Right cardiac atrium (tissue), 5 donors: ENCODE data around the gene ABTB2. TPM values are rescaled to one million over a fixed set of nuclear protein-coding genes. Genes with fewer than 3 reads are reported as not detected.

Source experiments
- ATAC-seq, 2 donors: fragments of 200-7000 bp; cut with Tn5 transposase; one replicate each; pipeline versions ENCODE4 v1.8.0 to v1.9.1; 2020; ENCODE audit warnings: moderate library complexity in 2 of 2, mild to moderate bottlenecking in 1 of 2
- DNase-seq, 3 donors: peaks; one replicate each; pipeline ENCODE4 v3.0.0-alpha.2; 2020
- H3K27ac ChIP-seq: one replicate; pipeline ENCODE4 v1.5.1; 2013; ENCODE audit warnings: mild to moderate bottlenecking, low read length, control low read depth, moderate library complexity
- H3K27me3 ChIP-seq: one replicate; pipeline ENCODE4 v1.6.1; 2013; ENCODE audit not compliant: control insufficient read depth, insufficient read depth
- H3K4me1 ChIP-seq: one replicate; pipeline ENCODE4 v1.6.1; 2013; ENCODE audit warnings: low read length; ENCODE audit not compliant: control insufficient read depth, insufficient read depth
- H3K4me3 ChIP-seq: one replicate; pipeline ENCODE4 v1.5.1; 2013; ENCODE audit warnings: low read length, control low read depth
- H3K9me3 ChIP-seq: one replicate; pipeline ENCODE4 v1.6.1; 2013; ENCODE audit warnings: low read length; ENCODE audit not compliant: control insufficient read depth
- WGBS: extraction: QIAGEN DNeasy Blood & Tissue Kit; methylation state at CpG from one replicate; pipeline ENCODE4 v1.1.7; 2013; 5-methylcytosine and 5-hydroxymethylcytosine counted together
- intact Hi-C, 4 donors: fragments of 100-400 bp; cut with DNase I; formaldehyde crosslinking; loops; one replicate each; pipeline versions ENCODE4 v1.11.0 to v1.14.0; 2022 to 2023
- polyA plus RNA-seq: library from polyadenylated mRNA; stranded (reverse); fragments of 200-250 nt; gene quantifications from one replicate; pipeline ENCODE4 v1.2.3, GENCODE V29; 2013
- total RNA-seq, 4 donors: library from RNA; stranded (reverse); fragmentation: NEBNext Ultra II Directional; extraction: Animal tissue kit (Norgen Biotek cat#: 25700); gene quantifications; one replicate each; pipeline ENCODE4 v1.2.1, GENCODE V29; 2021
- donor health status: healthy with polysubstance abuse.
- donor health status: DM: no; HTN: yes; CAD: no.
- donor health status: DM: no; HTN: no; CAD: no.
- donor health status: DM: no; HTN: yes; CAD: no; lungs with severe emphysema.
- donor health status: DM: yes; HTN: yes; CAD: no.

ABTB2 gene
- total and polyA plus RNA-seq, 5 donors = 3.7 to 14.1 (median 10.8) TPM

DNA sequence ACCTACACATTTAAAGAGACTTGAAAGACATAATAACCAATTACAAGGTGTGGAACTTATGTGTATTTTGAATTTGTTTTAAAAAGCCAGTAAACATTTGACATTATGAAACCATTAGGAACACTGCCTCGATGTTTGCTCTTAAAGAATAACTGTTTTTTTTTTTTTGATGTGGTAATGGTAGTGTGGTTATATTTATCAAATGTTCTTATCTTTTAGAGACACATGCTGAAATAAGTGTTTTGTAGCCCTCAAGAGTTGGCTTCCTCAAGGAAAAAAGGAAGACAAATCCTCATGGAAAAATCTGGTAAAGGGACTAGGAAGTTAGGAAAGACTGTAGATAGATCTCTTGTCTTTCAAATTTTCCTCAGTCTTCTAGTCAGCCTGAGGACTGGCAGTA, 2.2 kb upstream of the ABTB2 start:
- intact Hi-C loops = loop anchor here in 2 of 4 donors (5.0 to 10.0 kb wide), 4 partner anchors 132 to 505 kb away; no protein-coding TSS in a partner anchor

DNA sequence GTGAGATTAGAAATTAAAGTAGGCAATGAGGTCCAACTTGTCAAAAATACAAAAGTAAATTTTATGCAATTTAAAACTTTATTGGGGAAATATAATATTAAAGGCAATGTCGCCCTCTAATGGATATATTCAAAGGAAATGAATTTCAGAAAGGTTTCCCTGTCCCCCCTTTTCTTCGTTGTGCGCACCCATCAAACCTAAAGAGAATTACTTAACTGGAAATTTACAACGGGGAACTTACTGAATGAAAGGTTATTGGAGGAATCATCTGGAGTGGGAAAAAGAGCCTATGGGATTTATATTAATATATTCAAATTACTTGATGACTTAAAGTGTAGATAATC, 1.7 kb upstream of the ABTB2 start:
- no peak overlapping the region for H3K4me3 ChIP-seq
- no peak overlapping the region for H3K27ac ChIP-seq
- H3K4me1 ChIP-seq = peaks cover 9% of the 10 kb centered on the region
- no peaks in the 10 kb centered on the region for H3K9me3 ChIP-seq
- intact Hi-C loops = loop anchor here in 3 of 4 donors (2.0 to 10.0 kb wide), 4 partner anchors 47 to 362 kb away; no protein-coding TSS in a partner anchor
- 1% methylated on average over 4 of the region's 4 CpGs for WGBS
- DNase-seq (no peak), ATAC-seq (no peak)
- no peaks in the 10 kb centered on the region for H3K27me3 ChIP-seq

More for the DNA sequence above, 2.2 kb upstream of the ABTB2 start:
- ATAC-seq = no peak
- Histone ChIP-seq H3K4me1 (peaks cover 9% of the 10 kb centered on the region), H3K9me3 (no peaks in the 10 kb centered on the region), H3K4me3 (no peak overlapping the region), H3K27me3 (no peaks in the 10 kb centered on the region), H3K27ac (no peak overlapping the region)
- no peak for DNase-seq
- WGBS = 23% methylated on average over 1 of the region's 1 CpG

DNA sequence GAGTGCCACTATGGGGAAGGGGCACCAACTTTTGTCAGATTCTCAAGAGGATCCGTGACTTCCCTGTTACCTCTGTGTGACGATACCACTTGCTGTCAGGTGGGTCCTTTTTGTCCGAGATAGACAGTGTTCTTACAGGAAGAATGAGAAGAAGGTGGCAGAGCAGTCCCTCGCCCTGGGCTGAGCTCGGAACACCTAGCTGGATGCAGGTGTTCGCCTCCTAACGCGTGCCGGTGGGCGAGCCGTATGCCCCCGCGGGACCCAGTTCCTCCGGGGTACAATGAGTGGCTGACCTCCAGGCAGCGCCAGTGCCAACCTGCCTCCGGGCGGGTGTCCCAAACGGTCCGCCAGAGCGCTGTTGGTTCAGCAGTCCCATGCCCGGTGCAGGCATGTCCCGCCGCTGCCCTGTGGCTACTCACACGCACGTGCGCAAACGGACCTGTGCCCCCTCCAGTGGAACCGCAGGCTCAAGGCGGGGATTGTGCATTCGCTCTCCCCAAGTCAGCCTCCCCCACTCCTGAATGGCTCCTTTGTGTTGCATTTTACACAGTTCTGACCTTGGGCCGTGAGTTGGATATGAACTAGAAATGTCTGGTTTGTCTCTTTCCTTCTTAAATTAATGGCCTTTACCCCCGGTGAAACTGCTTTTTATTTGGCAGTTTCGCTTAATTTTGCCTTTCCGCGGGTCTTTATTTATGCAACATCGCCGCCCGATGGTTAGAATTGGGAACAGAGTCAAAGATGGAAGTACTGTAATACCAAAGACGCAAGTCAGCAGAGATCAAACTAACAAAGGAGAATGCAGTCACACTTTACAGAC, 1.1 kb upstream of the ABTB2 start:
- peak; percentile 50 to 61 for ATAC-seq
- WGBS = under 1% methylated on average over 39 of the region's 39 CpGs
- Histone ChIP-seq H3K27ac (no peak overlapping the region), H3K27me3 (no peaks in the 10 kb centered on the region), H3K4me3 (peak overlapping the region; percentile 41), H3K9me3 (no peaks in the 10 kb centered on the region), H3K4me1 (peaks cover 9% of the 10 kb centered on the region)
- DNase-seq = peak; percentile 74 to 88 (median 87)
- intact Hi-C loops = loop anchor here in 3 of 4 donors (2.0 to 10.0 kb wide), 4 partner anchors 47 to 362 kb away; no protein-coding TSS in a partner anchor

DNA sequence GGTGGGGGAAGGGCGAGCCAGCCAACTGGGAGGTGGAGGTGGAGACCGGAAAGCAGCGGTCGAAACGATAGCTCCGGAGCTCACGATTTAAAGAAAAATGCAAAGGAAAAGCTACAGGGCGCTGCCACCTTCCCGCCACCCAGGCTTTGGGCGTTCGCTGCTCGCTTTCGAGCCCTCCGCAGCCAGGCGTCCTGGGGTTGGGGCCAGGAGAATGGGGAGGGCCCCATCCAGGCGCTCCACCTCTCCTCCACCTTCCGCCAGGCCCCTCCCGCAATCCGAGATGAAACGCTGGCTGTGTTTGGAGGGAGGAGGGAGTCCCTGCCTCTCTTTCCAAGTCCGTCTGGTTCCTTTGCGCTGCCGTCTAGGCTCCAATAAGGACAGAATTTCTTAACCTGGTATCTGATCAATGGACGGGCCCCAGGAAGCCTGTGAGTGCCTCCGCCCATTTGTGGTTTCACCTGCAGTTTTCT, 483 bp upstream of the ABTB2 start:
- Histone ChIP-seq H3K9me3 (no peaks in the 10 kb centered on the region), H3K4me3 (peak overlapping the region; percentile 41), H3K4me1 (peaks cover 9% of the 10 kb centered on the region), H3K27ac (no peak overlapping the region), H3K27me3 (no peaks in the 10 kb centered on the region)
- intact Hi-C loops = loop anchor here in 3 of 4 donors (2.0 to 10.0 kb wide), 4 partner anchors 46 to 361 kb away; no protein-coding TSS in a partner anchor
- DNase-seq (peak; percentile 71 to 83 (median 83)), ATAC-seq (peak; percentile 55 to 57)
- under 1% methylated on average over 25 of the region's 25 CpGs for WGBS

DNA sequence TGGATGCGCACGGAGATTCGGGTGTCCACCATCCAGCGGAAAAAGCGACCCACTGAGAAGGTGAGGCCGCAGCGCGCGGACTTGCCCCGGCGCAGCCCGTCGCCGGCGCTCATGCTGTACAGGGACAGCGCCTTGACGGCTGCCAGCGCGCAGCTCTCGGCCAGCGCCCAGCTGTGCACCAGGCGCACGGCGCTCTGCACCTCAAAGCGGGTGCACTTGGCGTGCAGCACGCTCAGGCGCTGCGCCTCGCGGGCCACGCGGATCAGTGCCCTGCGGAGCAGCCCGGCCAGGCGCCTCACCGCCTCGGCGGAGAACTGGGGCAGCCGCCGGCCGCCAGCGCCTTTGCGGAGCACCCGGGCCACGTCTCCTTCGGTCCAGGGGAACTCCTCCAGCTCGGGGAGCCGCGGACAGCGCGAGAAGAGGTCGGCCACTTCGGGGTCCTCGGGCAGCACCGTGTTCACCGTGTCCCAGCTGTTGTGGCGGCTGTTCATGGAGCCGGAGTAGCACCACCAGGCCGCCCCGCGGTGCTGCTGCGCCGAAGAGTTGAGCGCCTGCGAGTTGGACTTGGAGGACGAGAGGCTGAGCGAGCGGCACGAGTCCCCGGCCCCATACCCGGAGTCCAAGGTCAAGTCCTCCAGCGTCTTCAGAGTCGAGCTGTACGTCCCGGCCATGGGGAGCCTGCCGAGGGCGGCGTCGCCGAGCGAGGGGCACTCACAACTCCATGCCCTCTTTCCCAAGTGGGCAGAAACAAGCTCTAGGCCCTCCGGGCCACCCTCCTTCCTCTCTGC, 703 bp downstream of the ABTB2 start:
- intact Hi-C loops = loop anchor here in 3 of 4 donors (5.0 to 10.0 kb wide), 3 partner anchors 45 to 360 kb away; no protein-coding TSS in a partner anchor
- ATAC-seq (peak; percentile 63), DNase-seq (peak; percentile 50 to 84 (median 84))
- H3K9me3 ChIP-seq = no peaks in the 10 kb centered on the region
- H3K4me3 ChIP-seq = peak overlapping the region; percentile 61
- H3K4me1 ChIP-seq = peaks cover 9% of the 10 kb centered on the region
- peak overlapping the region; percentile 73 for H3K27ac ChIP-seq
- no peaks in the 10 kb centered on the region for H3K27me3 ChIP-seq
- WGBS = under 1% methylated on average over 83 of the region's 83 CpGs

DNA sequence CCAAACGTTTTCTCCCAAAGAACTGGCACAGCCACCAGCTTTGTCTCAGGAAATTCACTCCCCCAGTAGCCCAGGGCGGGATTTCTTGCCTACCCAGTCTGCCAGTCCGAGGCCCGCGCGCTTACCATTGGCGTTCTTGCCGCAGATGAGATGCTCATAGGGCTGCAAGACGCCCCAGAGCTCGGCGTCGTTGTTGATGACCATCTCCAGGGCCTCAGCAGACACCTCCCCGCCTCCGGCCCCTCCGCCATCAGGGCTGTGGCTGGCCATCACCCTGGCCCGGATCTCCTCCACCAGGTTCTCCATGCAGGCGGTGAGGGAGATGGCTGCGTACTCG, 1.3 kb downstream of the ABTB2 start:
- no peak overlapping the region for H3K27ac ChIP-seq
- H3K9me3 ChIP-seq = no peaks in the 10 kb centered on the region
- H3K4me3 ChIP-seq = peak overlapping the region; percentile 61
- peaks cover 9% of the 10 kb centered on the region for H3K4me1 ChIP-seq
- 3% methylated on average over 19 of the region's 19 CpGs for WGBS
- intact Hi-C loops = loop anchor here in 3 of 4 donors (5.0 to 10.0 kb wide), 3 partner anchors 44 to 359 kb away; no protein-coding TSS in a partner anchor
- no peaks in the 10 kb centered on the region for H3K27me3 ChIP-seq
- DNase-seq = peak in 2 of 3 donors; percentile 35 to 65
- ATAC-seq = no peak

DNA sequence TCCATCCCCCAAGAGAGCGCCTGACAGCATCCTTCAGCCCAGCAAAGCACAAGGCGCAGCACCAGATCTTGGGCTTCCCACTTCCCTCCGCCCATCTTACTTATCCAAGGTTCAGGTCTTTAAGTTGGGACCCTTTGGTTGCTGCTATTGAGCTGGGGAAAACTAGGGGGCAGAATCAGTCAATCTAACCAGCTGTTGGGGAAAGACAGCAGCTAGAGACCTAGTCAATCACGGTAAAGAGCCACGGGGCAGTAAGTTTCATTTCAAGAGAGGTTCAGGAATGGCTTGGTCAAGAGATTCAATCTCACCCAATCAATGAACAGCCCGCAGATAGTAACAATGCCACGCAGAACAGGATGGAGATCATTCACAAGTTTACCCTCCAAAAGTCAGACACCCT, 1.7 kb downstream of the ABTB2 start:
- no peak overlapping the region for H3K27ac ChIP-seq
- 39% methylated on average over 7 of the region's 7 CpGs for WGBS
- intact Hi-C loops = loop anchor here in 3 of 4 donors (5.0 to 10.0 kb wide), 3 partner anchors 44 to 359 kb away; no protein-coding TSS in a partner anchor

DNA sequence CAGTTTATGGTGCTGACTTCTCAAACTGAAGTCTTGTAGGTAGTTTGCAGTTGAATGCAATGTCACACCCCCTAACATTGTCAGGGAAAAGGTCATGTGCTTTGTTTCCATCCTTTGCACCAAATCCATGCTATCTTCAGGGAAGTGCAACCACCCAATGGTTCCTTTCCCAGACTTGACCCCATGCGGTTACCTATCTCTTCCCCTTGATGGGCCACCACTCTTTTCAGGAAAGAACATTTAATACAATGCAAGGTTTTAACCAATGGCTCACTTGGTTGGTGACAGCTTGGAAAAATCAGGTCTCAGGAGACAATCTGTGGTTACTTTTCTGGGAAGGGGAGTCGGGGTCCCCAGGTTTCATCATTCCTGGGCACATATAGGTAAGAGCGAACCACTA, 2.1 kb downstream of the ABTB2 start:
- Histone ChIP-seq H3K27me3 (no peaks in the 10 kb centered on the region), H3K4me1 (peaks cover 9% of the 10 kb centered on the region), H3K27ac (no peak overlapping the region), H3K4me3 (peak overlapping the region; percentile 61), H3K9me3 (no peaks in the 10 kb centered on the region)
- DNase-seq = no peak
- intact Hi-C loops = loop anchor here in 3 of 4 donors (5.0 to 10.0 kb wide), 3 partner anchors 43 to 358 kb away; no protein-coding TSS in a partner anchor
- 69% methylated on average over 3 of the region's 3 CpGs for WGBS
- no peak for ATAC-seq

More for the DNA sequence above, 1.7 kb downstream of the ABTB2 start:
- H3K4me1 ChIP-seq = peaks cover 9% of the 10 kb centered on the region
- peak overlapping the region; percentile 61 for H3K4me3 ChIP-seq
- ATAC-seq (no peak), DNase-seq (peak in 1 of 3 donors; percentile 26)
- H3K9me3 ChIP-seq = no peaks in the 10 kb centered on the region
- H3K27me3 ChIP-seq = no peaks in the 10 kb centered on the region

DNA sequence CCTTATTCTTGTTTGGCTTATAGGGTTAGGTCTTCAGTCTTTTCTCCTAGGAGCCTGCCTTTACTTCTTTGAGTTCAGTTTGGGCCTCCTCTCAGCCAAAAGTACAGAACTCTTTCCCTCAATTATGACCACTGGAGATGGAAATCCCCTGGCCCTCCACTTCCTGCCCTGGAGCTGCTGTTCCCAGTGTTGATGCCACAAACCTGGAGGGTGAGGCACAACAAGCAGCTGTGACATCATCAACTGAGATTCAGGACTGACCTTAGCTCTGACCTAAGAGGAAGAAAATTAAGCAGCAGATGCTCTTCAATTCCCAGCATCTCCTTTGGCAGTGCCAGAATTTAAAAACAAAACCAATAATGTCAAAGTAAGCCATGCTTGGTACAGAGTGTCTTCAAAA, 3.0 kb downstream of the ABTB2 start:
- H3K9me3 ChIP-seq = no peaks in the 10 kb centered on the region
- no peak overlapping the region for H3K27ac ChIP-seq
- DNase-seq (no peak), ATAC-seq (no peak)
- H3K27me3 ChIP-seq = no peaks in the 10 kb centered on the region
- peak overlapping the region; percentile 61 for H3K4me3 ChIP-seq
- peaks cover 9% of the 10 kb centered on the region for H3K4me1 ChIP-seq
- intact Hi-C loops = loop anchor here (5.0 to 10.0 kb wide), 4 partner anchors 42 to 357 kb away; no protein-coding TSS in a partner anchor

DNA sequence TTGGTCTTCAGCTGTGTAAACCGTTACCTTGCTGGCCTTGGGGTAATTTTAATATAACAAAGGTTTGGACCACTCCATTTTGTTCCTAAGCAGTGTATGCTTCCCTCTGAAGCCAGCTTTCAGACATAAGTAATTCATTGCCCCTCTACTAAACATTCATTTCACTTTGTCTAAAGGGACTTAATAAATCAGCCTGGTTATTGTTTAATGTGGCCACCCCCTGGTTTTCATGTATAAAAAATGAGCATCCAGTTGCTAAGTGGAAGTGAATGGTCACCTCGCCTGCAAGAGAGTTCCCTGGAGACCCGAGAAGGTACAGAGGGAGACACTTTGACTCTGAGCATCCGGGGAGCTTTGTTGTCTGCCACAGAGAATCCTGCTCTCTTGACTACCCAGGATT, 3.9 kb downstream of the ABTB2 start:
- Histone ChIP-seq H3K27ac (no peak overlapping the region), H3K4me3 (no peak overlapping the region), H3K9me3 (no peaks in the 10 kb centered on the region), H3K27me3 (no peaks in the 10 kb centered on the region), H3K4me1 (peaks cover 9% of the 10 kb centered on the region)
- intact Hi-C loops = loop anchor here in 2 of 4 donors (5.0 to 10.0 kb wide), 2 partner anchors 92 to 109 kb away; no protein-coding TSS in a partner anchor
- DNase-seq (no peak), ATAC-seq (no peak)
- WGBS = 91% methylated on average over 4 of the region's 4 CpGs
